ENCODE measurements around the gene BTNL8. TPM values are rescaled to one million over a fixed set of nuclear protein-coding genes. Genes with fewer than 3 reads are reported as not detected.
A peak's percentile ranks its signal among the peaks of the same experiment; 100 is the strongest.

BTNL8 gene
- total and polyA plus RNA-seq, 2 donors (not counting 3 experiments of a cell fraction or from before 2014, with no cell fraction given) = not detected

- H3K27ac ChIP-seq (ENCODE audit: insufficient read depth, low read depth, low read length) = peak within 1 kb of the TSS; percentile 55
- DNase-seq (ENCODE audit: low read depth, low spot score) (peak; percentile 90), FAIRE-seq (peak; percentile 90)
- intact Hi-C loops (cut with micrococcal nuclease) = loop anchor here (1.0 to 2.0 kb wide), 8 partner anchors 8 to 400 kb away; partner anchors contain the start of genes MGAT1 and TRIM52
- H3K27me3 ChIP-seq (ENCODE audit: control insufficient read depth in 2 of 2, insufficient read depth in 2 of 2, low read length in 2 of 2) = no peaks in the 10 kb centered on the region
- ChIA-PET POLR2A (interaction anchor here (0.9 kb wide), 1 partner anchor 51 kb away, joined by 3 read pairs; no protein-coding TSS in a partner anchor), CTCF (interaction anchor here (2.8 kb wide), 1 partner anchor 76 kb away, joined by 14 read pairs; no protein-coding TSS in a partner anchor)
- H4K20me1 ChIP-seq (replicated peaks; ENCODE audit: control insufficient read depth, extremely low read depth, insufficient read depth, low read length) = no peaks in the 10 kb centered on the region
- no peaks in the 10 kb centered on the region for H3K9me3 ChIP-seq (replicated peaks; ENCODE audit: control insufficient read depth, insufficient read depth, low read length)
- peaks cover 6% of the 10 kb centered on the region for H3K79me2 ChIP-seq (ENCODE audit: control insufficient read depth, insufficient read depth, low read length)
- BruUV-seq (replicated peaks) = TSS peak; percentile 71
- TF ChIP-seq MAX (IDR thresholded peaks at IDR 0.05; ENCODE audit: insufficient read depth, insufficient read length) (no peak), POLR2AphosphoS5 (IDR thresholded peaks at IDR 0.05; ENCODE audit: insufficient read depth, low read depth, low read length) (peak; percentile 70), MYC (IDR thresholded peaks at IDR 0.05; ENCODE audit: low read depth, low read length) (no peak), FOS (IDR thresholded peaks at IDR 0.05; ENCODE audit: borderline replicate concordance, insufficient read depth, low read length) (no peak), CTCF (IDR thresholded peaks at IDR 0.05; ENCODE audit: extremely low read depth in 1 of 2, insufficient read depth in 1 of 2, low read depth in 1 of 2, low read length in 2 of 2) (no peak), POLR2A (IDR thresholded peaks at IDR 0.05; ENCODE audit: low read depth, low read length) (peak; percentile 59), EZH2 (IDR thresholded peaks at IDR 0.05; ENCODE audit: borderline replicate concordance, low read depth, low read length, severe bottlenecking) (no peak), JUN (IDR thresholded peaks at IDR 0.05; ENCODE audit: borderline replicate concordance, insufficient read depth, insufficient read length, low read depth) (no peak), GATA2 (IDR thresholded peaks at IDR 0.05; ENCODE audit: insufficient read depth, insufficient read length, low read depth, low read length) (no peak)
- H2AFZ ChIP-seq (ENCODE audit: low read depth, low read length) = peak within 1 kb of the TSS; percentile 89
- dilution Hi-C loops (cut with MboI; ENCODE audit: extremely low pct_ligation_motif_present, low sequenced_read_pairs) = no loop called here
- H3K36me3 ChIP-seq (ENCODE audit: control insufficient read depth in 2 of 2, extremely low read depth in 1 of 2, insufficient read depth in 2 of 2, low read length in 2 of 2) = no peaks in the 10 kb centered on the region
- peak within 1 kb of the TSS; percentile 74 for H3K4me2 ChIP-seq (ENCODE audit: insufficient read depth, low read length)
- peaks cover 10% of the 10 kb centered on the region for H3K4me1 ChIP-seq (ENCODE audit: control insufficient read depth, extremely low read depth, insufficient read depth, low read length)
- peak within 1 kb of the TSS; percentile 44 to 79 (median 67) for H3K4me3 ChIP-seq (replicated peaks in 1 of 3; ENCODE audit: insufficient read depth in 1 of 3, low read depth in 1 of 3, low read length in 3 of 3)
- no peaks in the 10 kb centered on the region for H3K9me1 ChIP-seq (replicated peaks; ENCODE audit: control insufficient read depth, extremely low read depth, insufficient read depth, low read length)
- H3K9ac ChIP-seq (replicated peaks; ENCODE audit: extremely low read depth, insufficient read depth, low read length) = peak within 1 kb of the TSS; percentile 70
Observed at GRCh38 chr5:180860887-180861822, 37.8 kb upstream of the BTNL8 start, which contains the start of gene ZFP62. ZFP62 (minus strand) TSS chr5:180861276; CDS start chr5:180861219, 57 bp downstream.
